ENCODE results near the gene RBPJL. TPM values are rescaled to one million over a fixed set of nuclear protein-coding genes. Genes with fewer than 3 reads are reported as not detected.

The RBPJL gene
- total and polyA plus RNA-seq, 7 donors, result 0.04 to 0.22 (median 0.04) TPM; not detected in 4

- no peak for TF ChIP-seq CTCF (IDR thresholded peaks at IDR 0.05)
- Histone ChIP-seq H3K4me1 (peaks cover 79% of the 10 kb centered on the region), H3K27ac (peak overlapping the region; percentile 94), H3K4me3 (peak overlapping the region; percentile 79), H3K9me3 (no peaks in the 10 kb centered on the region), H3K36me3 (ENCODE audit: insufficient read depth in 1 of 2, low read depth in 1 of 2) (peaks cover 0 to 26% of the 10 kb centered on the region in 2 donors), H3K27me3 (ENCODE audit: insufficient read depth in 3 of 3, low read length in 2 of 3) (no peaks in the 10 kb centered on the region)
- DNase-seq (no peak), ATAC-seq (no peak)
- 44 to 71% (median 57%) methylated on average over 2 of the region's 2 CpGs for WGBS, 3 donors
- intact Hi-C loops (cut with DNase I), result loop anchor here in 1 of 2 donors (10.0 kb wide), 1 partner anchor 1135 kb away; no protein-coding TSS in a partner anchor
Observed at GRCh38 chr20:45339799-45340198, 33.2 kb downstream of the RBPJL start.

GRCh38 chr20:45340236-45340847, 33.7 kb downstream of the RBPJL start:
- Histone ChIP-seq H3K27ac (peak overlapping the region; percentile 94), H3K4me3 (peak overlapping the region; percentile 79)
- intact Hi-C loops (cut with DNase I), result loop anchor here in 1 of 2 donors (10.0 kb wide), 1 partner anchor 1136 kb away; no protein-coding TSS in a partner anchor

GRCh38 chr20:45340951-45341350, 34.3 kb downstream of the RBPJL start:
- Histone ChIP-seq H3K4me1 (peaks cover 83% of the 10 kb centered on the region), H3K9me3 (no peaks in the 10 kb centered on the region), H3K27ac (peak overlapping the region; percentile 94), H3K4me3 (peak overlapping the region; percentile 79), H3K27me3 (ENCODE audit: insufficient read depth in 3 of 3, low read length in 2 of 3) (no peaks in the 10 kb centered on the region), H3K36me3 (ENCODE audit: insufficient read depth in 1 of 2, low read depth in 1 of 2) (peaks cover 0 to 15% of the 10 kb centered on the region in 2 donors)
- intact Hi-C loops (cut with DNase I), result loop anchor here in 1 of 2 donors (10.0 kb wide), 1 partner anchor 1136 kb away; no protein-coding TSS in a partner anchor
- ATAC-seq, result no peak
- DNase-seq, result no peak
- no peak for TF ChIP-seq CTCF (IDR thresholded peaks at IDR 0.05)
- 30 to 35% (median 31%) methylated on average over 1 of the region's 1 CpG for WGBS, 3 donors

More at GRCh38 chr20:45340236-45340847, 33.7 kb downstream of the RBPJL start:
- H3K27me3 ChIP-seq (ENCODE audit: insufficient read depth in 3 of 3, low read length in 2 of 3), result no peaks in the 10 kb centered on the region
- no peak for ATAC-seq
- peaks cover 0 to 21% of the 10 kb centered on the region in 2 donors for H3K36me3 ChIP-seq (ENCODE audit: insufficient read depth in 1 of 2, low read depth in 1 of 2)
- H3K4me1 ChIP-seq, result peaks cover 82% of the 10 kb centered on the region
- TF ChIP-seq CTCF (IDR thresholded peaks at IDR 0.05), result no peak
- no peaks in the 10 kb centered on the region for H3K9me3 ChIP-seq
- 37 to 49% (median 45%) methylated on average over 5 of the region's 5 CpGs for WGBS, 3 donors
- no peak for DNase-seq

GRCh38 chr20:45341579-45341938, 34.9 kb downstream of the RBPJL start:
- ATAC-seq (no peak), DNase-seq (no peak)
- Histone ChIP-seq H3K4me1 (peaks cover 84% of the 10 kb centered on the region), H3K27ac (peak overlapping the region; percentile 94), H3K9me3 (no peaks in the 10 kb centered on the region), H3K27me3 (ENCODE audit: insufficient read depth in 3 of 3, low read length in 2 of 3) (no peaks in the 10 kb centered on the region), H3K36me3 (ENCODE audit: insufficient read depth in 1 of 2, low read depth in 1 of 2) (peaks cover 0 to 13% of the 10 kb centered on the region in 2 donors), H3K4me3 (peak overlapping the region; percentile 79)
- TF ChIP-seq CTCF (IDR thresholded peaks at IDR 0.05), result no peak
- intact Hi-C loops (cut with DNase I), result loop anchor here in 1 of 2 donors (10.0 kb wide), 1 partner anchor 1137 kb away; no protein-coding TSS in a partner anchor
- WGBS, 3 donors, result 23 to 25% (median 25%) methylated on average over 3 of the region's 3 CpGs
